ENCODE data around the gene WDR45. TPM values are rescaled to one million over a fixed set of nuclear protein-coding genes. Genes with fewer than 3 reads are reported as not detected.

The WDR45 gene
- polyA plus RNA-seq, 1 donor from 2014 or later: 26.5 TPM

GRCh38 chrX:49072712-49073095, 7.0 kb downstream of the WDR45 start:
- Histone ChIP-seq H2AFZ (ENCODE audit: low read depth, low read length) (no peak overlapping the region), H3K9ac (ENCODE audit: low read length) (peak overlapping the region; percentile 87), H3K4me2 (ENCODE audit: low read length) (no peak overlapping the region), H3K9me2 (ENCODE audit: insufficient read depth, low read length) (no peaks in the 10 kb centered on the region), H3K4me3 (ENCODE audit: low read length) (peak overlapping the region; percentile 85), H3K79me2 (replicated peaks; ENCODE audit: insufficient read depth, low read length) (no peaks in the 10 kb centered on the region), H4K20me1 (ENCODE audit: insufficient read depth) (no peaks in the 10 kb centered on the region), H3K9me3 (ENCODE audit: low read length) (no peaks in the 10 kb centered on the region), H3K27me3 (ENCODE audit: insufficient read depth, low read depth, low read length) (no peaks in the 10 kb centered on the region), H3F3A (ENCODE audit: insufficient read depth, low read length, poor library complexity, severe bottlenecking) (no peaks in the 10 kb centered on the region), H3K36me3 (ENCODE audit: insufficient read depth, low read length) (no peaks in the 10 kb centered on the region), H3K27ac (ENCODE audit: low read length) (no peak overlapping the region)
- TF ChIP-seq MXI1 (conservative IDR thresholded peaks at IDR 0.05; ENCODE audit: poor library complexity, severe bottlenecking) (no peak), TAF1 (IDR thresholded peaks at IDR 0.05; ENCODE audit: low read depth) (no peak), EZH2 (IDR thresholded peaks at IDR 0.05; ENCODE audit: borderline replicate concordance, insufficient read depth, low read length, poor library complexity, severe bottlenecking) (no peak)

DNA sequence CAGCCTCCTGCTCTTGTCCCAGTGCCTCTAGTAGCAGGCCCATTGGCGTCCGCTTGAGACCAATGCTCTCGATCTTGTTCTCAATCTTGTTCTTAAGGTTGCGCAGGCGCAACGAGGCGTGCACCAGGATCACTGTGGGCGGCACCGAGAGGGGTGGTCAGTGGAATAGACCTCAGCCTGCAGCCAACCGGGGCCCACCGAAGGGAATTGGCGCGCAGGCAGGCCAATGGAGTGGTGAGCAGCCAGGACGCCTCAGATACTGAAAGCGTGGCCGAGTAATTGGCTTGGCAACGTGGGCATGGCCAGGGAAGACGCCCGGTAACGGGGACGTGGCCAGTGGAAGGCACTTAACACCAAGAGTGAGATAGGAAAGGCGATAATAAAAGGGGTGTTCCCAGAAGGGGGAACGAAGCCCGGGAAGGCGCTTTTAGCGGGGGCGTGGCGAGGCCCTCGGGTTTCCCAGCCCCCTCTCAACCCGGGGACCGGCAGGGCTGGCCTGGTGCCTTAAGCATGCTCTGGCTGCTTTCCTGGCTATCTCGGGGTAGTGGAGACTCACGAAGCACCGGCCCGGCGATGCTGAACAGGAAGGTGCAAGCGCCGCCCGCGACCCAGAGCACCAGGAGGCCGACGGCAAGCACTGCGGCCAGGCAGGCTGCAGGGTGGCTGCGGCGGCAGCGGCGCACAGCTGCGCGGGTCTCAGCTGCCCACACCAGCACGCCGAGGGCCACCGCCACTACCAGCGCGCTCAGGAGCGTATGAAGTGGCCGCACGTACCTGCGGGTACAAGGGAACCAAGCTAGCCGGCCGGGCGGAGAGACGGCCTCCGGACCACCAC, 7.6 kb downstream of the WDR45 start:
- H3K27ac ChIP-seq (ENCODE audit: low read length): no peak overlapping the region
- no peaks in the 10 kb centered on the region for H3K9me3 ChIP-seq (ENCODE audit: low read length)
- TF ChIP-seq SMC3 (conservative IDR thresholded peaks at IDR 0.05; ENCODE audit: poor library complexity) (no peak), CTCF (IDR thresholded peaks at IDR 0.05; ENCODE audit: poor library complexity, severe bottlenecking) (no peak), TAF1 (IDR thresholded peaks at IDR 0.05; ENCODE audit: low read depth) (no peak), EP300 (conservative IDR thresholded peaks at IDR 0.05; ENCODE audit: poor library complexity, severe bottlenecking) (no peak), MXI1 (conservative IDR thresholded peaks at IDR 0.05; ENCODE audit: poor library complexity, severe bottlenecking) (no peak)
- peak overlapping the region; percentile 85 for H3K4me3 ChIP-seq (ENCODE audit: low read length)
- no peaks in the 10 kb centered on the region for H3K27me3 ChIP-seq (ENCODE audit: insufficient read depth, low read depth, low read length)
- no peaks in the 10 kb centered on the region for H3F3A ChIP-seq (ENCODE audit: insufficient read depth, low read length, poor library complexity, severe bottlenecking)
- no peak overlapping the region for H3K4me2 ChIP-seq (ENCODE audit: low read length)
- no peaks in the 10 kb centered on the region for H4K20me1 ChIP-seq (ENCODE audit: insufficient read depth)
- H3K9ac ChIP-seq (ENCODE audit: low read length): peak overlapping the region; percentile 87
- H3K9me2 ChIP-seq (ENCODE audit: insufficient read depth, low read length): no peaks in the 10 kb centered on the region
- H3K79me2 ChIP-seq (replicated peaks; ENCODE audit: insufficient read depth, low read length): no peaks in the 10 kb centered on the region
- H2AFZ ChIP-seq (ENCODE audit: low read depth, low read length): no peak overlapping the region
- no peaks in the 10 kb centered on the region for H3K36me3 ChIP-seq (ENCODE audit: insufficient read depth, low read length)

DNA sequence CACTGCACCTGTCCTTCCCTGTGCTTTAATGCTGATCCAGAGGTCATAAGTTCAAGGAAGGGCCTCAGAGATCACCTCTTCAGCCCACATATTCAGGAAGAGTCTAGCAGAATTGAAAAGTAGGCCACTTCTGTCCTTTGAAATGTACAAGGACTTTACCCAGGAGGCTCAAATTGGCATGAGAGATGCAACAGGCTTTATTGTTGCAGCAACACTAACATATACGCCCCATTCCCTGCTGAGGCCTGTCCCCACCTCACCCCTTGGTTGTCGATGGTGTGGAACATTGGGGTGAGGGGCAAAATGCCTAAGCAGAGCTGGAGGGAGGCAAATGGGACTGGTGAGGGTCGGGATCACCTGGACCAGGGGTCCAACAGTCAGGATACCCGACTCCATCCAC, 8.7 kb downstream of the WDR45 start:
- Histone ChIP-seq H3K9me2 (ENCODE audit: insufficient read depth, low read length) (no peaks in the 10 kb centered on the region), H4K20me1 (ENCODE audit: insufficient read depth) (no peaks in the 10 kb centered on the region), H3F3A (ENCODE audit: insufficient read depth, low read length, poor library complexity, severe bottlenecking) (no peaks in the 10 kb centered on the region), H3K9me3 (ENCODE audit: low read length) (no peaks in the 10 kb centered on the region), H3K27ac (ENCODE audit: low read length) (no peak overlapping the region), H3K4me2 (ENCODE audit: low read length) (no peak overlapping the region), H3K4me3 (ENCODE audit: low read length) (no peak overlapping the region), H3K27me3 (ENCODE audit: insufficient read depth, low read depth, low read length) (no peaks in the 10 kb centered on the region), H2AFZ (ENCODE audit: low read depth, low read length) (no peak overlapping the region), H3K79me2 (replicated peaks; ENCODE audit: insufficient read depth, low read length) (no peaks in the 10 kb centered on the region), H3K9ac (ENCODE audit: low read length) (no peak overlapping the region), H3K36me3 (ENCODE audit: insufficient read depth, low read length) (no peaks in the 10 kb centered on the region)
- TF ChIP-seq TAF1 (IDR thresholded peaks at IDR 0.05; ENCODE audit: low read depth) (no peak), MXI1 (conservative IDR thresholded peaks at IDR 0.05; ENCODE audit: poor library complexity, severe bottlenecking) (no peak), EP300 (conservative IDR thresholded peaks at IDR 0.05; ENCODE audit: poor library complexity, severe bottlenecking) (no peak), REST (IDR thresholded peaks at IDR 0.05; ENCODE audit: borderline replicate concordance) (no peak), SMC3 (conservative IDR thresholded peaks at IDR 0.05; ENCODE audit: poor library complexity) (no peak), CTCF (IDR thresholded peaks at IDR 0.05; ENCODE audit: poor library complexity, severe bottlenecking) (no peak), EZH2 (IDR thresholded peaks at IDR 0.05; ENCODE audit: borderline replicate concordance, insufficient read depth, low read length, poor library complexity, severe bottlenecking) (no peak), POLR2AphosphoS5 (IDR thresholded peaks at IDR 0.05) (no peak)
